Measurements from ENCODE around the gene EDN2.

DNA sequence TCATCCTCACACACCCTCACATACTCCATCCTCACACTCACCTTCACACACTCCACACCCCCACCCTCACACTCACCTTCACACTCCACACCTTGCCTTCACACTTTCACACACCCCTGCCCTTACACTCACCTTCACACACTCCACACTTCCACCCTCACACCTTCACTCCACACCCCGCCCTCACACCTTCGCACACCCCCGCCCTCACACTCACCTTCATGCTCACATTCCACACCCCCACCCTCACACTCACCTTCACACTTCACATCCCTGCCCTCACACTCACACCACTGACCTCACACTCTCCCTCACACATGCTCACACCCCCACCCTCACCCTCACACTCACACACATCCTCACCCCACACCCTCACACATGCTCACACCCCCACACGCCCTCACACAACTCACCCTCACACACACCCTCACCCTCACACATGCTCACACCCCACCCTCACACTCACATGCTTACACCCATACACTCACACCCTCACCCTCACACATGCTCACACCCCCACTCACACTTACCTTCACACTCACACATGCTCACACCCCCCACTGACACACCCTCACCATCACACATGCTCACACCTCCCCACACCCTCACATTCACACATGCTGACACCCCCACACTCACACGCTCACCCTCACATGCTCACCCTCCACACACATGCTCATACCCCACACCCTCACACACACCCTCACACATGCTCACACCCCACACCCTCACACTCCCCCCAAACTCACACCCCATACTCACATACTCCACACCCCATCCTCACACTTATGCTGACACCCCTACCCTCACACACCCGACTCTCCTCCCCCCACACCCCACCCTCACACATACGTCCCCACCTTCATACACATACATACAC is 44.5 kb upstream of the EDN2 start:
- TF ChIP-seq, protein P1, sequence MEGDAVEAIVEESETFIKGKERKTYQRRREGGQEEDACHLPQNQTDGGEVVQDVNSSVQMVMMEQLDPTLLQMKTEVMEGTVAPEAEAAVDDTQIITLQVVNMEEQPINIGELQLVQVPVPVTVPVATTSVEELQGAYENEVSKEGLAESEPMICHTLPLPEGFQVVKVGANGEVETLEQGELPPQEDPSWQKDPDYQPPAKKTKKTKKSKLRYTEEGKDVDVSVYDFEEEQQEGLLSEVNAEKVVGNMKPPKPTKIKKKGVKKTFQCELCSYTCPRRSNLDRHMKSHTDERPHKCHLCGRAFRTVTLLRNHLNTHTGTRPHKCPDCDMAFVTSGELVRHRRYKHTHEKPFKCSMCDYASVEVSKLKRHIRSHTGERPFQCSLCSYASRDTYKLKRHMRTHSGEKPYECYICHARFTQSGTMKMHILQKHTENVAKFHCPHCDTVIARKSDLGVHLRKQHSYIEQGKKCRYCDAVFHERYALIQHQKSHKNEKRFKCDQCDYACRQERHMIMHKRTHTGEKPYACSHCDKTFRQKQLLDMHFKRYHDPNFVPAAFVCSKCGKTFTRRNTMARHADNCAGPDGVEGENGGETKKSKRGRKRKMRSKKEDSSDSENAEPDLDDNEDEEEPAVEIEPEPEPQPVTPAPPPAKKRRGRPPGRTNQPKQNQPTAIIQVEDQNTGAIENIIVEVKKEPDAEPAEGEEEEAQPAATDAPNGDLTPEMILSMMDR (IDR thresholded peaks at IDR 0.05), result no peak
- TF ChIP-seq POLR2A (IDR thresholded peaks at IDR 0.05), result no peak

Measured in tibial nerve (tissue), 3 donors.